Measurements from ENCODE around the gene GCC1.
"Not testable (repeated sequence)": the region's sequence is repeated elsewhere in the genome, so short reads cannot be mapped to it uniquely, and the experiment has no call there.

GCC1 gene

DNA sequence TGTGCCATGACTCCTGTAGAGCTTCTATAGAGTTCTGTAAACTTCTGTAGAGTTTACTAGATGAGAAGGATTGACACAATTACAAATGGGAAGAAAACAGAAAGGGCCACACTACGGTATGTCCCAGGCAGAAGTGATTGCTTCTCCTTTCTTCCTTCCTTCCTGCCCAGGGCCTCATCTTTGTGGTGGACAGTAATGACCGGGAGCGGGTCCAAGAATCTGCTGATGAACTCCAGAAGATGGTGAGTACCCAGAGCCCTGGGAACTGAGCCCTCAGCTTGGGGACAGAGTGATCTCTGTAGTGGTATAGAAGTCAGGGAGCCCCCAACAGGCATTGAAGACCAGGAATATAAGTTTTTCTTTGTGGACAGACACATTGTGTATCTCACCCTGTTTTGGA is 4.5 kb upstream of the GCC1 start:
- no peak for DNase-seq (ENCODE audit: low spot score)

DNA sequence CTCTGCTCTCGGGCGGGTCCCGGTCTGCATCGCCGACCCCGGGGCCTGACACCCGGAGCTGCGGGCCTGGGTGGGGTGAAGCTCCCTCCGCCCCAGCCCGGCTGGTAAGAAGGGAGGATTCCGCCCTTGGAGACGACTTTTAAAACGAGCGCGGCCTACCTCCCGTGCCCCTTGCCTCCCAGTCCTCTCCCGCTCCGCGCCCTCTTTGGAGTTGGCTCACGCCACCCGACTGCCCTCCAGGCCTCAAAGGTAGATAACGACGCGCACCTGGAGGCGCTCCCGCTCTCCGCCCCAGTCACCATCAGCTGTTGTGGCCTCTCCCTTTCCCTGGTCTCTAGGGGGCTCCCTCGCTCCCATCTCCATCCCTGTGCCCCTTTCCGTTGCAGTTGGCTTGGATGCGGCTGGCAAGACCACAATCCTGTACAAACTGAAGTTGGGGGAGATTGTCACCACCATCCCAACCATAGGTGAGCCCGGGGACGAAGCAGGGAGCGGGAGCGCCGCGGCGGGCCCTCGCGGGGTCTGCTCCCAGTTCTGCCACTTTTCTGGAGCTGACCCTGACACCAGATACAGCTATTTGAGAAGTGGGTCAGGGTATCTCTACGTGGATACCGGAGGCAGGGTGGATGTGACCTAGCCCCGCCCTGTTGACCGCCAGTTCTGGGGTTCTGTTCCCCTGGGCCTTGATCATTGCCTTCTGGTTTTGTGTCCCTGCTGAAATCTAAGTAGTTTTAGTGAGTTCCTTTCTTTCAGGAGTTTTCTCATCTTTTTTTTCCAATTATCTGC is 3.5 kb upstream of the GCC1 start:
- peak; percentile 90 for DNase-seq (ENCODE audit: low spot score)

DNA sequence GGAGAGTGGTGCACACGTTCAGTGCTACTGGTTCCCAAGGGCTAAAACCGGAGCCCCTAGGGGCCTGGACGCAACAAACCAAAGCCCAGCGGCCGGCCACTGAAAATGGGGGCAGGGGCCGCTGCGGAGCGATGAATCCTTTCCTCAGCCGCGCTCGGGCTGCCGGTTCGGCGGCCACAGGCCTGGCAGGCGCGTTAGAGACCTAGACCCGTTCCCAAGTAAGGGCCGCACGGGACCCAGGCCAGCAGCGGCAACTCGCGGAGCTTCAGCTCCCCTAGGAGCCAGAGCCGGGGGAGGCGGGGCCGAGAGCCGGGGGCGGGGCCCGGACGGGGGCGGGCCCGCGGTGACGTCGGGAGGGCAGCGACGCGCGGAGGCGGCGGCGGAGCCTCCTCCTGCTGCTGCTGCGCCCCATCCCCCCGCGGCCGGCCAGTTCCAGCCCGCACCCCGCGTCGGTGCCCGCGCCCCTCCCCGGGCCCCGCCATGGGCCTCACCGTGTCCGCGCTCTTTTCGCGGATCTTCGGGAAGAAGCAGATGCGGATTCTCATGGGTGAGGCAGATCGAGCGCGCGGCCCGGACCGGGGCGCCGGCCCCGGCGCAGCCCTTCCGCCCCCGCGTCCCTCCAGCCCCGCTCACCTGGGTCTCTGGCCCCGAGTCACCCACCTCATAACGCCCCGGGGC is 2.8 kb upstream of the GCC1 start, which contains the start of gene ARF5:
Gene ARF5, plus strand, starts transcription at position 393 of the 678 bp plus-strand sequence. Its CDS starts 88 bp downstream, at position 481.
- peak; percentile 88 for DNase-seq (ENCODE audit: low spot score)

DNA sequence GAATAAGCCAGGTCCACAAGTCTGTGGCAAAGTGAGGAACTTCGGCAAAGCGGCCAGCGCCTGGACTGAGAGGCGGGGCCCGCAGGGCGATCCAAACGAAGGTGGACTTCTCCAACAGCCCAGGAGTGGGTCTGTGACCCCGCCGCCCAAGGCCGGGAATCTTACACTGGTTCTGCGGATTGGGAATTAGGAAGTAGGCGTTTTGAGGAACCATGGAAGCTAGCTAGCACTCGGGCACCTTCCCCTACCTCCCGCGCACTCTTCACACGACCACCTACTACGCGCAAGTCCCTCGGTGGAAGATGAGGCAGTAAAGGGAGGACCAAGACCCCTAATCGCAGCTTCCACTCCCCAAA is 2.2 kb upstream of the GCC1 start:
- no peak for DNase-seq (ENCODE audit: low spot score)

DNA sequence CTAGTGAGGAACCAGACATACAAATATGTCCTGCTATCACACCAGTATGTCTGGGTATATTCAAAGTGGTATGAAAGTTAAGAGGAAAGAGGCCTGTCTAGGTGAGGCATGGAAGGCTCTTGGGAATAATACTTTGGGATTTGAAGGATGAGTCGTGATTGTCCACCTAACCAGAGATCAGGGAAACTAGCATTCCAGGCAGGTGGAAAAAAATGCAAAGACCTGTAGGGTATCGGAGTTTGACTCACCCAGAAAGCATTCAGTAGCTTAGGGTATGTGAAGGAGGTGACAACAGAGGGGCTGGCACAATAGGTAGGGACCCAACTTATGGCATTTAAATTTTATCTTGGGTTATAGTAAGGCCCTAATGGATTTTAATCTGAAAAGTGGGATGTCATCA is 950 bp upstream of the GCC1 start:
- DNase-seq (ENCODE audit: low spot score) = no peak

DNA sequence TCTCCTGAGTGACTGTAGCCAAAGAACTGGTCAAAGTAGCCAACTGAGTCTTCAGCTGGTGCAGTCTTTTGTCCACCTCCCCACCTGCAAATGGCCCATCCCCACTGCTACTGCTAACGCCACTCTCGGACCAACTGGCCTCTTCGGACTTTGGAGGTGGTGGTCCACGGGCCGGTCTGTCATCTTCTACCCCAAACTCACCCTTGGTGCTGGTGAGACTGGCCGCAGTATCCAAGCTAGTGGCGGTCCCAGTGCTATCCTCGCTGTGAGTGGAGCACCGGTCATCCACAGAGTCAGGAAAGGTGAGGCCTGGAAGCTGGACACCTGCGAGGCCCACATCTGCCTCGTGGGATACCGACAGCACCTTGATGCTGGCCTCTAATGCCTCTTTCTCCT is 750 bp downstream of the GCC1 start:
- no peak for DNase-seq (ENCODE audit: low spot score)

DNA sequence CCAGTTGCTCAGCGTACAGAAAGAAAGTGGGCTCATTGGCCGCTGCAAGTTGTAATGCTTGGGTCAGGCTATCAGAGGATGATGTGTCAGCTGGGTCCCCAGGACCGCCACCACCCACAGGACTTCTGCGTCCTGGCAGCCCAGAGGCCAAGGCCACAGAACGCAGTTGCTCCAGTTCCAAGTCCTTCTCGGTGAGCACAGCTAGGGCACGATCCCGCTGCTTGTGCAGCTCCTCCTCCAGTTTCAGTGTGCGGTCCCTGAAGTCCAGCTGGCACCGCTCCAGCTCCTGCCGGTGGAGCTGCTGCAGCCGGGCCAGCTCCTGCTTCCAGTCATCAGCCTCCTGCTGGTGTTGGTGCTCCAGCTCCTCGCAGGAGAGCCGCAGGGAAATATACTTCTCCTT is 3.0 kb downstream of the GCC1 start:
- no peak for DNase-seq (ENCODE audit: low spot score)

DNA sequence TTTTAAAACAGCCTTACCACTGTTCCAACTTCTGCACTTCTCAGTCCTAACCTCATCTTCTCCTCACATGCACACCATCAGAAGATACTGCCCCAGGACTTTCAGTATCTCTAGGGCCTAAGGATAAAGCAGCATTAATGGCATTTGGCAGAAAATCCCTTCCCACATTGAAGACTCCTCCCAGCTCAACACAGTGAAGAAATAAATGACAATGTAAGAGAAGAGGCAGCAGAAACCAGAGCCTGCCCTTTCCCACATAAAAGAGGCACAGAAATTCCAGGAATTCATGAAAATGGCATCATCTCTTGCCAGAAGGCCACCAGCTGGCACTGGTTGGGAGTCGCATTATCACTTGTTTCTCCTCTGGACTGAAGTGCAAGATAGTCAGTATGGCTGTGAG is 3.7 kb downstream of the GCC1 start:
- DNase-seq (ENCODE audit: low spot score) = no peak

DNA sequence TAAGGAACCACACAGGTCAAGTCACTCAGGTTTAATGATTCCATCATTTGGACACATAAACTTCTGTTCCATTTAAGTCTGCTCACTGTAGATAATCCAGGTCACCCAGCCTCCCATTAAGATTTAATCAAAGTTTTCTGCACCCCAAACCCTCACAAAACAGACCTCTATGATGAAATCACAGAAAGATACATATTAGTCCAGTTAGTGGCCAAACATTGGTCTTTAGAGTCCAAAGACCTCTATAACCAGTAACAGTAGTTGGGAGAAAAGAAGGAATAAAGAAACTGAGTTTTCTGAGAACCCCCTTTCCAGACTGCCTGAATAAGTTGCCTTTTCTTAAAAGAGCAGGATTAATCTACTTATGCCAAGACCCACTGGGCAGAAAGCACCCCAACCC is 4.8 kb downstream of the GCC1 start:
- DNase-seq (ENCODE audit: low spot score) = no peak

DNA sequence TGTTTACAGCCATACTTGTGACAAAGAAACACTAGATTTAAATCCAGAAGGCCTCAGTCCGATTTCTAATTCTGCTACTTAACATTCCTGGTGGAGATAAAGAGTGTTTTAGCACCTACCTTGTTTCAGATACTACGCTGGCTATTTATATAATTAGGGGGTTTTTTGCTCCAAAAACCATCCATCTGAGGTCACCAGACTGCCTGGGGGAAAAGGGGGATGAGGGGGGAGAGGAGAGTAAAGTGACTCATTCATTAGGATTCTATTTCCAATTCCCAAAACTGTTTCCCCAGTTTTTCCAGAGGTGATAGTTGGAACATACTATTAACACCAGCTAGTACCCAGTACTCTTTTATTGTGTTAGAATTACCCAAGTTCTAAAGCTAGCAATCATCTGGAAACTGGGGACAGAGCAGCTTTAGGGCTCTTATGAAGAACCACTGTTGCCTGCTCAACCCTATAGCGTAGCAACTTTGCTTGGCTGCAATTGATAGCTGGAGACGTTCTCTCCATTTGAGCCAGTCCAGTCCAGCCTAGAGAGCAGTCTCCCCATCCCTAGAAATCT is 6.6 kb downstream of the GCC1 start:
- no peak for DNase-seq (ENCODE audit: low spot score)

DNA sequence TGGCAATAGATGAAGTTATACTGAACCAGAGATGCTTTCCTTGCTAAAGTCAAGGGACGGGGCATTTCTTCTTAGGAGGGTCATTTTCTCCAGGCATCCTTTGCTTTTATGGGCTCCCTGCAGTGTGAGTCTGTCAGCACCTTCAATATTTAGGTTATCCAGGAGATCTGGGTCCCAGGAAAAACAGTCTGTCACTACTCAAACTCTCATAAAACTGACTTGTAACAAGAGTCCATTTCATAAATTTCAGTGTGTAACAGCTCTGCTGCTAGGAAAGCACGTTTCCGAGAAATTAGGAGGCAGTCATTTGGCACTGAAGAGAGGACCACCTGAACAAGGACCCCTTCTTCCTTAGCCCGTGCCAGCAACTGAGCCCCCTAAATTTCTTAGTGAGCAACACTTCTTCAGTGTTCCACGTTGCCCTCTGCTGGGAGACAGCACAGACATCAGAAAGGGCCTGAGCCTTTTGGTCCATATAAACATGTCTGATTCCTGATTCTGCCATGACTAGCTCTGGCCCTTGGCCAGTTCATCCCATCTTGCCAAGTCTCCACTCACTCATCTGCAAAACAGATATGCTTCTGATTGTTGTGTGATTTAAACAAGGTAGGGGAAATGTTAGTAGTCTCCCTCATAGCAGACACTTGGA is 7.2 kb downstream of the GCC1 start:
- DNase-seq (ENCODE audit: low spot score) = no peak

DNA sequence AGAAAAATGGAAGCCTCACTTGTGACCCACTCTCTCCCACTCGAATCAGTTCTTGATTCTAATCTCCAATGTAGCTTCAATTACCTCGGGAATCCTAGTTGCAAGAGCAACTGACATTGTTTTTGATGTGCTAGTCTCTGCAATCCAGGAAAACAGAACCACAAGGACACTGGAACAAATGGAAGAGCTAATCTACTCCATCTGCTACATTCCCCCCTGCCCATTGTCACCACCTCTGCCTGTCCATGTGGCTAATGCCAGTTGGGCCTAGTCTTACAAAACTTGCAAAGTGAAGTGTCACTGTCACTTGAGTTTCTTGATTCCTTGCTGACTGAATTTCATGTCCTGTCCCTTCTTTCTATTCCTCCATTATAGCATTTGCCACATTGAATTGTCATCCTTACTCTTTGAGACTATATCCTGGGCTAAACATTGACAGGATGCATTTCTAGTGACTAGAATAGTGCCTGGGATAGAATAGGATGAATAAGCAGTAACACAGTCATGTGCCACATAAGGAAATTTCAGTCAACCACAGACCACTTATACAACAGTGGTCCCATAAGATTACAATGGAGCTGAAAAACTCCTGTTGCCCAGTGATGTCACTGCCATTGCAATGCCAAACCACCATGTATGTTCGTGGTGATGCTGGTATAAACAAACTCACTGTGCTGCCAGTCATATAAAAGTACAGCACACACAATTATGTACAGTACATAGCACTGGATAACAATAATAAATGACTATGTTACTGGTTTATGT is 13.5 kb downstream of the GCC1 start:
- no peak for DNase-seq (ENCODE audit: low spot score)

DNA sequence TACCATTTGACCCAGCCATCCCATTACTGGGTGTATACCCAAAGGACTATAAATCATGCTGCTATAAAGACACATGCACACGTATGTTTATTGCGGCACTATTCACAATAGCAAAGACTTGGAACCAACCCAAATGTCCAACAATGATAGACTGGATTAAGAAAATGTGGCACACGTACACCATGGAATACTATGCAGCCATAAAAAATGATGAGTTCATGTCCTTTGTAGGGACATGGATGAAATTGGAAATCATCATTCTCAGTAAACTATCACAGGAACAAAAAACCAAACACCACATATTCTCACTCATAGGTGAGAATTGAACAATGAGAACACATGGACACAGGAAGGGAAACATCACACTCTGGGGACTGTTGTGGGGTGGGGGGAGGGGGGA is 17.4 kb downstream of the GCC1 start:
- DNase-seq (ENCODE audit: low spot score) = not testable (repeated sequence)

DNA sequence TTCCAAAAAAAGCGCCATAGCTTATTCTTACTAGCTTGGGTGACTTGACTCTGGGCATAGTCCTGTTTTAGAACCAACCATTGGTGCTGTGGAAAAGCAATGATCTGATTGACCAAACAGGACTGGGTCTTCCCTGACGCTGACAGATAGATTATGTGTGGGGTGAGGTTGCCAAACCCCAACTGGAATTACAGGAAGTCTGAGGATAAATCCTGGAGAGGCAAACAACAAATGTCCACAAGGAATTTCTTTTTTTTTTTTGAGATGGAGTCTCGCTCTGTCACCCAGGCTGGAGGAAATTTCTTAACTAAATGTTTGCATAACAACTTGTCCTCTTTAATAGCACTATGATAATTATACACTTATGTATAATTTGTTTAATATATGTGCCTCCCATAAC is 19.2 kb downstream of the GCC1 start:
- DNase-seq (ENCODE audit: low spot score) = no peak

DNA sequence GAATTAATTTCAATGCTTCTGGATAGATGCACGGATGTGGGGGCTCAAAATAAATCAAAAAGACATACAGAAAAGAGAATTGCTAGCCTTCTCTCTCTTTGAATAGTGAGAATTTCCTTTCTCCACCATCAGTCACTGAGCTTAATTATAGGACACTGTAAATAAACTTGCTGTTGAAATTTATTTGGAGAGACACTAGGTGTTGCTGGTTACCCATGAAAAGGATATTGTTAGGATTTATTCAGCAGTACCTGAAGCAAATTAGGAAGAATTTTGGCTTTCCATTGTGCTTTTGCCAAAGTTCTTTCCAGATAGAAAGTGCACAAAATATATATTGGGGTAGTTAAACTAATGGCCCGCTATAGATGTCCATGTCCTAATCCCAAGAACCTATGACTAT is 27.6 kb downstream of the GCC1 start:
- no peak for DNase-seq (ENCODE audit: low spot score)

DNA sequence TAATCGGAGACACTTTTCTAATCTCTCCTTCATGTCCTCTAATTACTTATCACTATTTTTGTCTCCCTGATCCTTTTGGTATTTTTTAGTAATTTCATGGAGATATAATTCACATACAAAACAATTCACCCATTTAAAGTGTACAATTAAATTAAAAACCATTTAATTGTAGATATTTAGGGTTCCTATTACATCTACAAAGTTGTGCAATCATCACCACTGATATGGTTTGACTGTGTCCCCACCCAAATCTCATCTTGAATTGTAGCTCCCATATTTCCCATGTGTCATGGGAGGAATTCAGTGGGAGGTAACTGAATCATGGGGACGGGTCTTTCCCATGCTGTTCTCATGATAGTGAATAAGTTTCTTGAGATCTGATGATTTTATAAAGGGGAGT is 29.0 kb downstream of the GCC1 start:
- DNase-seq (ENCODE audit: low spot score) = no peak

DNA sequence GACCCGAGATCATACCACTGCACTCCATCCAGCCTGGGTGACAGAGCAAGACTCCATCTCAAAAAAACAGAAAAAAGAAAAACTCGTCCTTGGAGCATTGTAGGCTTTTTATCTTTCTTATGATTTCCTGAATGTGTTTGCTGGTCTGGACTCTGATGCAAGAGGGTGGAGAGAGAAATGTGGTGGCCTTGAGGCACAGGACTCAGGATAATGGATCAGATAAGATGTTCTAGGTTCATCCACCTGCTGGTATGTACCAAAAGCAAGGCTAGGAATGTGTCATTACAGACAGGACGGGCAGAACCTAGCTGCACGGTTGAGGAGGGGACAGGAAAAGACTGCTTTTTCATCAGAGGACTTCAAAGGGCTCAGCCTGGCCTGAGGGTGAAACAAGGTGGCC is 33.5 kb downstream of the GCC1 start:
- no peak for DNase-seq (ENCODE audit: low spot score)

DNA sequence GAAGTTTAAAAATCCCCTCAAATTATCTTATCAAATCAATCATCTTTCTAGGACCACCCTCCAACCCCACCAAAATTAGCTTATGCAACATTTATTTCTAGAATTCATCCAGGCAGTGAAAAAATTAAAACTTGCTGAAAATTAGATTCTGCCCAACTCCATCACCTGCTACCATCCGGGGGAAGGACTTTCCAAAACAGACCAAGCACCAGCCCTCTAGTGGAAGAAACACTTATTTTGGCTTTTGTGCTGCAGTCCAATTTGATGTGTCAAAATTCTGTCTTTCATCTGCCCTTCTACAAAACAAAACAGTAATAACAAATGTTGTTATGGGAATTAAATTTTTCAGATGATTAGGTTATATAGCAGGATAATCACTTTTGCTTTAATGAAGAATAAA is 35.1 kb downstream of the GCC1 start:
- no peak for DNase-seq (ENCODE audit: low spot score)

DNA sequence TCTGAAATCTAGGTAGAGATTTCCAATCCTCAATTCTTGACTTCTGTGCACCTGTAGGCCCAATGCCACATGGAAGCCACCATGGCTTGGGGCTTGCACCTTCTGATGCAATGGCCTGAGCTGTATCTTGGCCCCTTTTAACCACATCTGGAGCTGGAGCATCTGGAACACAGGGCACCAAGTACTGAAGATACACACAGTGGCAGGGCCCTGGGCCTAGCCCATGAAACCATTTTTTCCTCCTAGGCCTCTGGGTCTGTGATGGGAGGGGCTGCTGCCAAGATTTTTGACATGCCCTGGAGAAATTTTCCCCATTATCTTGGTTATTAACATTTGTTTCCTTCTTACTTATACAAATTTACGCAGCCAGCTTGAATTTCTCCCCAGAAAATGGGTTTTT is 39.1 kb downstream of the GCC1 start:
- no peak for DNase-seq (ENCODE audit: low spot score)

DNA sequence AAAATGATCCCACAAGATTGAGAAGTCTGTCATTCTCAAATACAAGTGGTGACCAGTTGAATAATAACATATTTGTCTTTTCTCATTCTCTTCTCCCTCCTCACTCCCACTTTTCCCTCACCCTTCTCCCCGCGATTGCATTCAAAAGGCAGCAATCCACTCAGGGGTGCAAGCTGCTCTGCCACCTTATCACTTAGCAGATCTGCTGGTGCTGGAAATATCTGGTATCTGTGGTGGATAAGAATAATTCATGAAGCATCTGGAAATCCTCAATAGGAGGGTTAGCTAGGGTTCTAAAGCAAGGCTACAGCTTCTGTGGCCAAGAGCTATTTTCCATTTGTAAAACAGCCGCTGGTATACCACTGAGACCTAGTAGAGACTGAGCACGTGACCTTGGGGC is 43.8 kb downstream of the GCC1 start:
- no peak for DNase-seq (ENCODE audit: low spot score)

DNA sequence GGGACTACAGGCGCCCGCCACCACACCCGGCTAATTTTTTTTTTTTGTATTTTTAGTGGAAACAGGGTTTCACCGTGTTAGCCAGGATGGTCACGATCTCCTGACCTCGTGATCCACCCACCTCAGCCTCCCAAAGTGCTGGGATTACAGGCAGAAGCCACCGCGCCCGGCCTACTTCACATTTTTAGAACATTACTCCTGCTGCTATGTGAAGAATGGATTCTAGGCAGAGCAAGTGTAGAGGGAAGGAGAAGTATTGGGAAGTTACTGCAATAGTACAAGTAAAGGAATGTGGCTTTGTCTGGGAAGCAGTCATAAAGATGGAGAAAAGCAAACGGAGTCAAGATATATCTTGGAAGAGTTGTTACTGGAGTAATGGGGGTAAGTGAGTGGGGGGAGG is 44.9 kb downstream of the GCC1 start:
- not testable (repeated sequence) for DNase-seq (ENCODE audit: low spot score)

DNA sequence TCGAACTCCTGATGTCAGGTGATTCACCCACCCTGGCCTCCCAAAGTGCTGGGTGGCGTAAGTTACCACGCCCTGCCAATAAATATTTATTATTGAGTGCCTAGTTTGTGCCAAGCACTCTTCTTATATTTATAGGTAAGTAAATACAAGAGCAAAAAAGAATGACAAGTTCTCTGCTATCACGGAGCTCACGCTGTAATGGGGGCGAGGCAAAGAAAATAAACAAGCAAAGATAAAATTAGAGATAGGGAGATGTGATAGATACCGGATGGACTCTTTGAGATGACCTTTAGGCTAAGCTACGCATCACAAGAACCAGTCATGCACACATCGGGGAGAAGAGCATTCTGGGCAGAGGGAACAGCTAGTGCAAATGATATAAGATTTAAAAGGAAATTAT is 46.3 kb downstream of the GCC1 start:
- no peak for DNase-seq (ENCODE audit: low spot score)
